Suppressor macrophage treated with lipopolysaccharide for 4 hours (primary cell): Measurements from ENCODE around the gene PML.
"Not testable (repeated sequence)": the region's sequence is repeated elsewhere in the genome, so short reads cannot be mapped to it uniquely, and the experiment has no call there.

ENCODE experiments used
- DNase-seq: peaks from one replicate; pipeline ENCODE4 v3.0.0-alpha.2; 2020

The PML gene

DNA sequence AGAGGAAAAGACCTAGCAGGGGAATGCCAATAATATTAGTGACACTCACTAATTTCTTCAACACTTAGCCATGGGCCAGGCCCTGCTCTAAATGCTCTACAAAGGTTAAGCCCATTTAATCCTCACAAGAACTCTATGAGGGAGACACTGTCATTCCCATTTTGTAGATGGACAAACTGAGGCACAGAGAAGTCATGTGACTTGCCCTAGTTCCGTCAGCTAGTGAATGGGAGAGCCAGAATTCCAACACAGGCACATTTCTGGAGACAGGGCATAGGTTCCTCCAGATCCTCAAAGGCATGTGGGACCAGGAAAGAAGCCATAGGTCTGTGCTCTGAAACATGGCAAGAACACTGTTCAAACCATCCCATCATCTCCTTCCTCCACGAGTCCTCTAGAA lies 36.7 kb upstream of the PML start:
- DNase-seq, result no peak

DNA sequence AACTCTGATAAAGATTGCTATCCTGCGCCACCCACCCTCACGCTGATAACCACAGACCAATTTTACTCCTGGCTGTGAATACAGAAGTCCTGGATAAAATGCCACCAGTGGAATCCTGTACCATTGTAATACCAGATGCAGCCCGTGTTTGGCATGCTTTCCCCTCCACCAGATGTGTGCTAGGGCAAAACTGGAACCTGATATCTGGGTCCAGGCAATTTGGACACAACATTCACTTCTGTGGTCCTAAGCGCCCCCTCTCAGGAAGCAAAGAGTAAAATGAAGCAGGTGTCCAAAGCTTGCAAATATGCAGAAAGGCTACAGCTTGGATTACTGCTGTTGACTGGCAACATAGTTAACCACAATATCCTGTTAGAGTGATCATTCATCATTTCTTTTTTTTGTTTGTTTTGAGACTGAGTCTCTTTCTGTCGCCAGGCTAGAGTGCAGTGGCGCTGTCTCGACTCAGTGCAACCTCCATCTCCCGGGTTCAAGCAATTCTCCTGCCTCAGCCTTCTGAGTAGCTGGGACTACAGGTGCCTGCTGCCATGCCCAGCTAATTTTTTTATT lies 35.4 kb upstream of the PML start:
- no peak for DNase-seq

- no peak for DNase-seq
Observed at GRCh38 chr15:73959801-73960200, 34.7 kb upstream of the PML start.

- DNase-seq, result not testable (repeated sequence)
Observed at GRCh38 chr15:73960472-73961070, 33.9 kb upstream of the PML start.

DNA sequence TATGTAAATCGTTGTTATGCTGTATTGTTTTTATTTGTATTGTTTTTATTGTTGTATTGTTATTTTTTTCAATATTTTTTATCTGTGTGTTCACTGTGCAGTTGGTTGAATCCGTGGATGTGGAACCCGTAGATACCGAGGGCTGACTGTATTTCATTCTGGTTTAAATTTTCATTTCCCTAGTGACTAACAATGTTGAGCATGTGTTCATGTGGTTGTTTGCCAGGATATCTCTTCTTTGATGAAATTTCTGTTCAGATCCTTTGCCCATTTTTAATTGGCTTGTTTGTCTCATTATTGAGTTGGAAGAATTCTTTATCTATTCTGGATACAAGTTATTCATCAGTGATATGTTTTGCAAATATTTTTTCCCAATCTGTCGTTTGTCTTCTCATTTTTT lies 32.1 kb upstream of the PML start:
- no peak for DNase-seq

DNA sequence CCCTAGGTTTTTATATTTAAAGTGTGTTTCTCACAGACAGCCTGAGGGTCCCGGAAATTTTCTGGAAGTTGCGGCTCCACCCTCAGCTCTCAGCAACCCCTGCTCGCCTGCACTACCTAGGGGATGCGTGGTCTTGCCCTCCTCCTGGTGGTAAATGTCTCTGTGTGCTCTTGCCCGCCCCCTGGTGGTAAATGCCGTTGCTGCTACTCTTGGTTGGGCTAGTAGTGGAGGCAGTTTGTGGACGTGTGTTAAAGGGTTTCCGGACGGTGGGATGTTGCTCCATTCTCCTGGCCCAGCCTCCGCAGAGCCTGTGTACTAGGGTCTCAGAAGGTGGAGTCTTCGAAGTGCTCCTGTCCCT lies 29.8 kb upstream of the PML start:
- DNase-seq, result peak; percentile 89

DNA sequence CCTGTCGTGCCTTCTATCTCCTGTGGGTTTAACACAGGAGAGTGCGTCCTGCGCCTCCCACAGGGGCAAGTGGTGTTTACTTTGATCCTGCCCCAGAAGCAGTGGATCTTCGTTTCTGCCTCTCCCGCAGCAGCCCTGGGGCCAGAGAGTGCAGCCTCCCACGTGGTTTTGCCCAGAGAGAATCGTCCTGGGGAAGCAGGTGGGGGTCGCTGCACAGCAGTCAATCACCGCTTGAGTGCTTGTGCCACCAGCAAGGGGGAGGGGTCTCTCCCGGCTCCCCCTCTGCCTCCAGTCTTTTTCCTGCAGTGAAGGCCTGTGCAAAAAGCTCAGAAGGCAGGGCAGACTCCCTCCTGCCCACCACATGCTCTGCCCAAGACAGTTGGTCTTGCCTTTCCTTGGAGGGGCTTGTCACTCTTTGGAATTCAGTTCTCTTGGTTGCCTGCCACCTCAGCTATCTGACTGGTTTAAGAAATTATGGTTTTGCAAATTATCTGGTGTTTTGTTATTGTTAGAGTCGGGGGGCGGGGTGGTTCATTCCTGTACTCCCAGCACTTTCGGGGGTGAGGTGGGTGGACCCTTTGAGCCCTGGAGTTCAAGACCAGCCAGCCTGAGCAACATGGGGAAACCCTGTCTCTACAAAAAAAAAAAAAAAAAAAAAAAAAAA lies 29.3 kb upstream of the PML start:
- DNase-seq, result no peak

GRCh38 chr15:73965758-73966113 lies 28.8 kb upstream of the PML start:
- peak; percentile 78 for DNase-seq

DNA sequence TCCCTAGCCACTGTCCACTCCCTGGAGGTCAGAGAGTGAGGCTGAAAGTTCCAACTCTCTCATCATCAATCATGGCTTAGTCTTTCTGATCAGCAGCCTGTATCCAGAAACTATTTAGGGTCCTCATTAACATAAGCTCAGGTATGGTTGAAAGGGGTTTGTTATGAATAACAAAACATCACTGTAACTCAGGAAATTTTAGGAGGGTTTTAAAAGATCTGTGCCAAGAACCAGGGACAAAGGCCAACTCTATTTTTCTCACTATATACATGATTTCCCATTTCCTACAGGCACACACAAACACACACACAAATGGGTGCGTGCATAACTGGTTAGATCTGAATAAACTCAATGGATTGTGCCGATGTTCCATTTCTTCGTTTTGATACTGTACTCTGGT lies 26.1 kb upstream of the PML start:
- DNase-seq, result no peak

DNA sequence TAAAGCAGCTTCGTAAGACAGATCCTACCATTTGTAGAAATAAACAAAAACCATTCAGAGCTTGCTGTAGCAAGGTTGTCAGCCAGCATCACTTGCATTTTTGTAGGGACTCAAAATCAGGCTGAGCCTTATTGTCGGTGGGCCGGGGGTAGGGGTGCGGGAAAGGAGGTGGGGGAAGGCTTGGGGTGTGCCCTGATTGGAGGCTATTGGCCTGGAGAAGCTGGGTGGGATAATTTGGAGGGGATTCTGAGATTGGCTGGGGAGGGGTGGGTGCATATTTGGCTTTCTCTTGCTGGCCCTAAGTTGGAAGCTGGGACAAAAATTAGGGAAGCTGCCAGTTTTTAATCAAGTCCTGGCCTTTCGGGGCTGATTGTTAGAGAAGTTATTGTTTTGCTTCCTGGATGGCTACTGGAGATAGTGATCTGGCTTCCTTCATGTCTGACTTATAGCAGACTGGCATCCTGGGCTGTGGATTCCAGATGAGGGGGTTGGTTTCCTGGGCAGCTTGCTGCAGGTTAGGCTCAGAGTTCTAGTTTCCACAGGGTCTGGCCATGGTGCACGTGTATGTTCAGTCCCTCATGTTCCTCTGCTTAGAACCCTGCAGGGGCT lies 25.3 kb upstream of the PML start:
- DNase-seq, result no peak

DNA sequence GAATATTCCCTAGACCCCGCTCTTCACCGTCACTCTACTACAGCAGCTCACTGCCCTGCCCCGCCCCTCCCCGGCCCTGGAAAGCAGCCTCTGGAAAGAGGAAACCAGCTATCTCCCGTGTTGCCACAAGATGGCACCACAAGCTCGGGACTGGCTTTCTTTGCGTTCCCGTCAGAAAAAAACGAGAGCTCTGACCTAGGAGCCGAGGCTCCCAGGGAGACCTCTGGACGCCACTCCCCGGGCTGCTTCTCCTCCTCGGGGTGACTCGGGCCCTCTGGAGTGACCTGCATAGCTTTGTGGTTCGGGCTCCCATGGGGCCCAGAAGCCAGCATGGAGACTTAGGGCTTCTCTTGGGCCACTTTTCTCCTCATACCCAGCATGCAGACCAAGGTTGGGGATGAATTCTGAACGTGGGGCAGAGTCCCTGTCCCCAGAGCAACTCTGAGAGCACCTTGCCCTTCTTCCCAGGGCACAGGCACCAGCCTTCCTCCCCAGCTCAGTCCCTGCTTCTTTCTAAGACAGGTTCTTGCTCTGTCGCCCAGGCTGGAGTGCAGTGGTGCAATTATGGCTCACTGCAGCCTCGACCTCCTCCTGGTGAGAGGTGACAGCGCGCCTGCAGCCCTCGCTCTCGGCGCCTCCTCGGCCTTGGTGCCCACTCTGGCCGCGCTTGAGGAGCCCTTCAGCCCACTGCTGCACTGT lies 21.4 kb upstream of the PML start:
- DNase-seq, result peak; percentile 91

- DNase-seq, result not testable (repeated sequence)
Observed at GRCh38 chr15:73973683-73974200, 20.8 kb upstream of the PML start.

GRCh38 chr15:73975440-73976125 lies 18.9 kb upstream of the PML start:
- peak; percentile 85 for DNase-seq

- no peak for DNase-seq
Observed at GRCh38 chr15:73978896-73979295, 15.6 kb upstream of the PML start.

- DNase-seq, result no peak
Observed at GRCh38 chr15:73979636-73980035, 14.9 kb upstream of the PML start.

GRCh38 chr15:73981761-73982221 lies 12.7 kb upstream of the PML start:
- DNase-seq, result peak; percentile 92

GRCh38 chr15:73982222-73982962 lies 12.1 kb upstream of the PML start:
- DNase-seq, result peak; percentile 79

DNA sequence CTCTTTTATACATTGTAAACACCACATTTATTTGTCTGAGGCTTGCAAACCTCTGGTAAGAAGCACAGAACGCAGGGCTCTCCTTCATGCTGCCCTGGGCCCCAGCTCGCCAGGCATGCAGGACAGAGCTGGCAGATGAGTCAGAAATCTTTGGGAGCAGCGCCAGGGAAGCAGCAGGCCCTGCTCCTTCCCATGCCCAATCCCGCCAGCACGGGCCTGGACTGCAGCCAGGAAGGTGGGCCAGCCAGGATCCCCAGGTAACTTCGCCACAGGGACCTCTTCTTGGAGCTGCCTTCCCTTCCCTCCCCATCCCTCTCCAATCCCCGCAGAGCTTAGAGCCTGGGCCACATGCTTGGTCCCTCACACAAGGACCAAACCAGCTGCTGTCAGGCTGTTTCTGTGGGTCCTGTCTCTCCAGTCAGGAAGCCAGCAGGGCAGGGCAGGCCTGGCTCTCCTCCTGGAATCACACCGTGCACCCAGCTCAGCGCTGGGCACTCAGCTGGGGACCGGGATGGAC lies 11.2 kb upstream of the PML start:
- no peak for DNase-seq

DNA sequence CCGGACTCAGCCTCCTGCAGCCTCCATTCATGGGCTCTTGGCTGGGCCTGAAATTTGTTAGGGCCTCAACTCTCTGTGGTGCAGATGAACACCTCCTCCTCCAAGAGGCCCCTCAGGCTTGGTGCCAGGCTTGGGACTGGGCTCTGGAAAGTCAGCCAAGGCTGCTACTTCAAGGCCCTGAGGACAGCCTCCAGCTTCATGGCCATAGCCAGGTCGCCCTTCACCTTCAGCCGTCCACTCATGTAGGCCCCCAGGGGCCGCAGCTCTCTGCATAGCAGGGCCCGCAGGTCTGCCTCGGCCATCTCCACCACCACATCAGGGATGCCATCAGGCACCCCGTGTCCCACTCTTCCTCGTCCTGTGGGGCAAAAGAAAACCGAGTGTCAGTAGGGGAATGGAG lies 10.7 kb upstream of the PML start:
- DNase-seq, result no peak

DNA sequence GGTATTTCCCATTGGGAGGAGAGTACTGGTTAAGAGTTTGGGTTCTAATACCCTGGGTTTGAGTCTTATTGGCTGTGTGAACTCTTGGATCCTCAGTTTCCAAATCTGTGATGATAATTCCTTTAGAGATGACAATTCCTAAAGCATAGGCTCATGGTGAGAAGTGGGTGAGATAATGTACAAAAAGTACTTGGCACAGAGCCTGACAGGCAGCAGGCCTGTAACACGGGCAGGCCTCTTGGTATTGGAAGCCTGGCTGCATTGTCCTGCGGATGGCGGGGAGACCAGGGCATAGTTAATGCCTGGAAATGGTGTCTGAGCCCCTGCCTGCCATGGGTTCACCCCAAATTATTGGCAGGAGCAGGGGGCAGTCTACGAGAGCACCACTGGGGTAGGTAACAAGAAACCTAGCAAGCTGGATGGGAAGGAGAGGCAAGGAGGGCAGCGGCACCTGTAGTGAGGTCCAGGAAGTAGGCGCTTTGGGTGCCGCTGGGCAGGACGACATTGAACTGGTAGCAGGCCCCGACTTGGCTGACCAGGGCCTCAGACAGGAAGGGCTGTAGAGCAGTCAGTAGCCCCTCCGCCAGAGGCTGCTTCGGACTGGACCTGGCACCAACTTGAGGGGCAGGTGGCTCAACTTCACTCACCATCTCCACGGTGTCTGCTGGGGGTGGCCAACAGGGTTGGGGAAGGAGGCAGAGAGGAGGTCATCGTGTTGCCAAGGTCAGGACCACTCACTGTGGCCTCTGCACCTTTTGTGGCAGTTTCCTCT lies 10.1 kb upstream of the PML start:
- no peak for DNase-seq
